ENCODE data around the gene TARS2.

The TARS2 gene

DNA sequence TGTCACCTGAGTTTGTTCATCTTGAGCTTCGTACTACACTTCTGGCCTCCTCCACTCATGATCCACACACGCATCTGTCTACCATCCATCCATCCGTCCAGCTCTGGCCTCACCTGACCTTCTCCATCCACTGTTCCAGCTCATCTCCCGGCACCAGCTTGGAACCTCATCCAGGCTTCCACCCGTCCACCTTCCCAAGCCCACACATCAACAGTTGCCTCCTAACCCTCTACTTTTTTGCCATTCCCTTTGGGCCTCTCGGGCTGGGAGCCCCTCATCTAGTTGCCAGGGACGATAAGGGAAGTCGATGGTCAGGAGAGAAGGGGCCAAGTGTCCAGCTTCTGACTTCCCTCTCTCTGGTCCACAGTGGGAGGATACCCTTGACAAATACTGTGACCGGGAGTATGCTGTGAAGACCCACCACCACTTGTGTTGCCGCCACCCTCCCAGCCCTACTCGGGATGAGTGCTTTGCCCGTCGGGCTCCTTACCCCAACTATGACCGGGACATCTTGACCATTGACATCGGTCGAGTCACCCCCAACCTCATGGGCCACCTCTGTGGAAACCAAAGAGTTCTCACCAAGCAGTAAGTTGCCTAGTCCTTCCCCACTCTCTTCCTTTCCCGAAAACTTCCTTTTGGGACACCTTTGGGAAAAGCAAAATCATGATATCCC is 24.9 kb downstream of the TARS2 start:
- no peak for TF ChIP-seq POLR2AphosphoS5 (IDR thresholded peaks at IDR 0.05; ENCODE audit: borderline replicate concordance, low read depth, low read length)
- no peak for DNase-seq (ENCODE audit: low read depth, low spot score)
- H3K9ac ChIP-seq (ENCODE audit: insufficient read length) = no peak overlapping the region
- no peaks in the 10 kb centered on the region for H3K9me3 ChIP-seq (ENCODE audit: low read depth, low read length)
- no peaks in the 10 kb centered on the region for H3K36me3 ChIP-seq (ENCODE audit: insufficient read depth, low read length)
- no peak overlapping the region for H3K27ac ChIP-seq
- H3K4me3 ChIP-seq = no peak overlapping the region

DNA sequence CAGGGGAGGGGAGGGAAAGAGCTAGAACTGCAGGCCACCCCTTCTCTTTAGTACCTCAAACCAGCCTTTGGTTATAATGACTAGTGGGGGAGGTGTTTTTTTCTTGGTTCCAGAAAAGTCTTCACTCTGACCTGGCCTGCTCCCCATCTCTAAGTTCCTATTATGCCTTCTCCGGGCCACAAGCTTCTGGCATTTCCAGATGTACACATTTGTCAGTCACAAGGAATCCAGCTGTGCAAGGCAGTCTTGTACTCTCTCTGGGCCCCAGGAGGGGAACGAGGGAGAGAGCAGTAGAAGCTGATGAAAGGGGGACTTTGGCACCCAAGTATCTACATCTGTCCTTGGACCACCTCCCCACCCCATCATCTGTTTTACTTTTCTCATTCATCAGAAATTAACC is 25.6 kb downstream of the TARS2 start:
- H3K4me3 ChIP-seq = no peak overlapping the region
- no peak overlapping the region for H3K27ac ChIP-seq
- H3K36me3 ChIP-seq (ENCODE audit: insufficient read depth, low read length) = no peaks in the 10 kb centered on the region
- H3K9ac ChIP-seq (ENCODE audit: insufficient read length) = no peak overlapping the region
- H3K9me3 ChIP-seq (ENCODE audit: low read depth, low read length) = no peaks in the 10 kb centered on the region
- TF ChIP-seq FOXP2 (optimal IDR thresholded peaks at IDR 0.05; ENCODE audit: control extremely low read depth, extremely low read length, insufficient read depth) = no peak
- TF ChIP-seq POLR2AphosphoS5 (IDR thresholded peaks at IDR 0.05; ENCODE audit: borderline replicate concordance, low read depth, low read length) = no peak
- DNase-seq (ENCODE audit: low read depth, low spot score) = no peak

DNA sequence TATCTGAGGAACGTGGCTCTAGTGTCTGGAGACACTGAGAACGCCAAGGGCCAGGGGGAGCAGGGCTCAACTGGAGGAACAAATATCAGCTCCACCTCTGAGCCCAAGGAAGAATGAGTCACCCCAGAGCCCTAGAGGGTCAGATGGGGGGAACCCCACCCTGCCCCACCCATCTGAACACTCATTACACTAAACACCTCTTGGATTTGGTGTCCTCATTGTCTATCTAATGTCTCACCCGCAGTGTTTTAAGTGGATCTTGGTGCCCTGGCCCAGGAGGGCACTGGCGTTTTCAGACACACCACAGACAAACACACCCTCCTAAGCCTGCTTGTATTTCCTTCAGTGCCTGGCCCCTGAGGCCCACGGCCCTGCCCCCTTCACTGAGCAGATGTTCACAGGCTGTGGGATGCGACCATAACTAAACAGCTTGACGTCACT is 26.2 kb downstream of the TARS2 start:
- no peak for DNase-seq (ENCODE audit: low read depth, low spot score)
- H3K27ac ChIP-seq = no peak overlapping the region
- TF ChIP-seq FOXP2 (optimal IDR thresholded peaks at IDR 0.05; ENCODE audit: control extremely low read depth, extremely low read length, insufficient read depth) (no peak), POLR2AphosphoS5 (IDR thresholded peaks at IDR 0.05; ENCODE audit: borderline replicate concordance, low read depth, low read length) (no peak), EZH2 (IDR thresholded peaks at IDR 0.05) (no peak)

DNA sequence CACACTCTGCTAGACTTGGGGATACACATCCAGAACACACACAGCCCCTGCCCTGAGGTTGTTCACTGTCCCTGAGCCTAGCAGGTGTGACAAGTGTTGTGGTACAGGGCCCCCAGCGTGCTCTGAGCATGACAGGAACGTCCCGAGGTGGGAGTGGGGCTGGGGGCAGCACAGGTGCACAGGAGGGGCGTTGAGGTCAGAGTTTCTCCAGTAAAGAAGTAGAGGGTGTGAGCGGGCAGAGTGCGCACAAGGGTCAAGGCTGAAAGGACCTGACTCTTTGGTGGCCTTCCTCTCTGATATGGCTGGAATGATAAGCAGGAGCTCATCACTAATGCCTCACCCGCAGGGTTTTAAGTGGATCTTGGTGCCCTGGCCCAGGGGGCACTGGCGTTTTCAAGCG is 27.0 kb downstream of the TARS2 start:
- no peak overlapping the region for H3K9ac ChIP-seq (ENCODE audit: insufficient read length)
- TF ChIP-seq POLR2AphosphoS5 (IDR thresholded peaks at IDR 0.05; ENCODE audit: borderline replicate concordance, low read depth, low read length) (no peak), EZH2 (IDR thresholded peaks at IDR 0.05) (no peak), FOXP2 (optimal IDR thresholded peaks at IDR 0.05; ENCODE audit: control extremely low read depth, extremely low read length, insufficient read depth) (no peak)
- H3K9me3 ChIP-seq (ENCODE audit: low read depth, low read length) = no peaks in the 10 kb centered on the region
- no peak overlapping the region for H3K27ac ChIP-seq
- no peak overlapping the region for H3K4me3 ChIP-seq
- no peak for DNase-seq (ENCODE audit: low read depth, low spot score)
- no peaks in the 10 kb centered on the region for H3K36me3 ChIP-seq (ENCODE audit: insufficient read depth, low read length)

More for the DNA sequence above, 26.2 kb downstream of the TARS2 start:
- Histone ChIP-seq H3K4me3 (no peak overlapping the region), H3K9me3 (ENCODE audit: low read depth, low read length) (no peaks in the 10 kb centered on the region), H3K9ac (ENCODE audit: insufficient read length) (no peak overlapping the region), H3K36me3 (ENCODE audit: insufficient read depth, low read length) (no peaks in the 10 kb centered on the region)

DNA sequence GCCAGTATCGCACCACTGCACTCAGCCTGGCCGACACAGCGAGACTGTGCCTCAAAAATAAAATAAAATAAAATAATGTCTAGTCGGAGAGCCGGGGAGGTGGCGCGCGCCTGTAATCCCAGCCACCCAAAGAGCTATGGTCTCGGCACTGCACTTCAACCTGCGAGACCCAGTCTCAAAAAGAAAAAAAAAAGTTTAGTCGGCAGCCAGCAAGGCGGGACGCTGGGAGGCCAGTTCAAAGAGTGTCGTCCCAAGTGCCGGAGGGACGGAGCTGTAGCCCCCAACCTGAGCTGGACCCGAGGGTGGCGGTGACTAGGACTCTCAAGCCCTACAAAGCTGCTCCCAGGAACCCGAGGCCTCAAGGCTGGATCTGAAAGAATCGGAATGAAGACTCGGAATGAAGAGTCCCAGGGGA is 27.7 kb downstream of the TARS2 start:
- H3K4me3 ChIP-seq = peak overlapping the region; percentile 79
- TF ChIP-seq POLR2AphosphoS5 (IDR thresholded peaks at IDR 0.05; ENCODE audit: borderline replicate concordance, low read depth, low read length) = no peak
- no peak for TF ChIP-seq EZH2 (IDR thresholded peaks at IDR 0.05)
- TF ChIP-seq FOXP2 (optimal IDR thresholded peaks at IDR 0.05; ENCODE audit: control extremely low read depth, extremely low read length, insufficient read depth) = no peak
- H3K9ac ChIP-seq (ENCODE audit: insufficient read length) = no peak overlapping the region
- H3K27ac ChIP-seq = no peak overlapping the region
- H3K9me3 ChIP-seq (ENCODE audit: low read depth, low read length) = no peaks in the 10 kb centered on the region
- no peaks in the 10 kb centered on the region for H3K36me3 ChIP-seq (ENCODE audit: insufficient read depth, low read length)
- no peak for DNase-seq (ENCODE audit: low read depth, low spot score)

DNA sequence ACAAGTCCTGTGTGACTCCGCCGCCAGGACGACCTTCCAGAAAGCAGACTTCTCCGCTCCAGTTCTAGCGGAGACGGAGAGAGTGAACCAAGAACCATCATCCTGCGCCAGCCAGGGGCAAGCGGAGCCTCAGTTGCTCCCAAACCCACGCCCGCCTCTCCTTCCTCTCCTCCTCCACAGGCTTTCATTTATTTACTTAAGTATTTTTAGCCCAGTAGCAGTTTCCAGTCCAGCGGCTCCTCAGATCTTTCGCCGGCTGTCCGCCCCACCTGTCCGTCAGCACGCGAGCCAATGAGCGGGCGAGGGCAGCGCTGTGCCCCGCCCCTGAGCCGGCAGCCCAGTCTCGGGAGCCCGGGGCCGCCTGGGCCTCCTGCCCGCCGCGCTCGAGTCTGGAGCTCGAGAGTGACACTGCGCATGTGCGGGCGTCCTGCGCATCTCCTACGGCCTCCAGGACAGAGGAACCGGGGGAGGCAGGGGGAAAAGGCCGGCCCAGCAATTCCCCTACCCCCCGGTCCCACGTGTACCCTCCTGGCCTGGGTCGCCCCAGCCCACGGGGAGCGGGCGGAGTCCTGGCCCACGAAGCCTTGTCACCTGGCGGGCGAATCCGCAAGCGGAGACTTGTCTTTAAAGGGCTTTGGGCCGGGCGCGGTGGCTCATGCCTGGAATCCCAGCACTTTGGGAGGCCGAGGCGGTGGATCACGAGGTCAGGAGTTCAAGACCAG is 28.3 kb downstream of the TARS2 start, which contains the start of gene FALEC:
Gene FALEC (plus strand): TSS at position 425 of the 722 bp plus-strand sequence.
- Histone ChIP-seq H3K27ac (no peak within 1 kb of the TSS), H3K36me3 (ENCODE audit: insufficient read depth, low read length) (no peaks in the 10 kb centered on the region), H3K4me3 (peak within 1 kb of the TSS; percentile 79), H3K9me3 (ENCODE audit: low read depth, low read length) (no peaks in the 10 kb centered on the region), H3K9ac (ENCODE audit: insufficient read length) (peak within 1 kb of the TSS; percentile 55)
- no peak for DNase-seq (ENCODE audit: low read depth, low spot score)
- TF ChIP-seq EZH2 (IDR thresholded peaks at IDR 0.05) (no peak), POLR2AphosphoS5 (IDR thresholded peaks at IDR 0.05; ENCODE audit: borderline replicate concordance, low read depth, low read length) (peak; percentile 71; the same call in 1 of the 2 replicates)

DNA sequence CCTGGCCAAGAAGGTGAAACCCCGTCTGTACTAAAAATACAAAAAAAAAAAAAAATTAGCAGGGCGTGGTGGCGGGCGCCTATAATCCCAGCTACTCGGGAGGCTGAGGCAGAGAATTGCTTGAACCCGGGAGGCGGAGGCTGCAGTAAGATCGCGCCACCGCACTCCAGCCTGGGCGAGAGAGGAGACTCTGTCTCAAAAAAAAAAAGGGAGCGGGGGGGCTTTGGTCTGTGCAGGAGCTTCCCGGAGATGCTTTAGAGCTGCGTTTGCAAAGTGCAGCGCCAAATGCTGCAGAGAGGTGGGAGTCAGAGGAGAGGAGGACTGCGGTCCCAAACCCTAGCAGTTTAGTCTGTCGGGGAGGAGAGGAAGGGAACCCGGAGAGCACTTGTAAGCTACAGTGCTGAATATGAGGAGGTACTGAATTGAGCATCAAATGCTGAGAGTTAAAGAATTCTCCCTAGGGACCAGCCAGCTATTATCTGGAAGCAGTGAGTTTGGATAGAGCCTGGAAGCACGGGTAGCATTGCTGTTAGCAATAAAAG is 28.9 kb downstream of the TARS2 start:
- no peak overlapping the region for H3K27ac ChIP-seq
- DNase-seq (ENCODE audit: low read depth, low spot score) = no peak

DNA sequence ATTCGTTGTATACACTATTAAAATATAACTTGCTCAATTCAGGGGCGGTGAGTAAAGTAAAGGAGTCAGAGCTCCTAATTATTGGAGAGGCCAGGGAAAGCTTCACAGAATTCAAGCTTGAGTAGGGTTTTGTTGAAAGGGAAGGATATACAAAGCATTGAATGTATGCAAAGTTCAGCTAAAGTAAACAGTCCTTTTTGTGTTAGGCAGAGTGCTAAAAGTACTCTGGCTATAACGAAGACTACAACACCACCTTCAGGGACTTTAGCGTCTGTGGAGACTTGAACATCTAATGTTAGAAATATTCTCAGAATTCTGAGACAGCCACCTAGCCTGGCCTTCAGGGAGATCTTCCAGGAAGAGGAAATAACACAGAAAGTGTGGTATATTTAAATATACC is 29.4 kb downstream of the TARS2 start:
- no peak overlapping the region for H3K27ac ChIP-seq

More for the DNA sequence above, 28.9 kb downstream of the TARS2 start:
- peak overlapping the region; percentile 79 for H3K4me3 ChIP-seq
- peak overlapping the region; percentile 55 for H3K9ac ChIP-seq (ENCODE audit: insufficient read length)
- no peaks in the 10 kb centered on the region for H3K9me3 ChIP-seq (ENCODE audit: low read depth, low read length)
- no peaks in the 10 kb centered on the region for H3K36me3 ChIP-seq (ENCODE audit: insufficient read depth, low read length)
- TF ChIP-seq EZH2 (IDR thresholded peaks at IDR 0.05) (no peak), POLR2AphosphoS5 (IDR thresholded peaks at IDR 0.05; ENCODE audit: borderline replicate concordance, low read depth, low read length) (no peak), FOXP2 (optimal IDR thresholded peaks at IDR 0.05; ENCODE audit: control extremely low read depth, extremely low read length, insufficient read depth) (no peak)

More for the DNA sequence above, 29.4 kb downstream of the TARS2 start:
- Histone ChIP-seq H3K9me3 (ENCODE audit: low read depth, low read length) (no peaks in the 10 kb centered on the region), H3K9ac (ENCODE audit: insufficient read length) (no peak overlapping the region), H3K4me3 (peak overlapping the region; percentile 79), H3K36me3 (ENCODE audit: insufficient read depth, low read length) (no peaks in the 10 kb centered on the region)
- no peak for DNase-seq (ENCODE audit: low read depth, low spot score)
- no peak for TF ChIP-seq FOXP2 (optimal IDR thresholded peaks at IDR 0.05; ENCODE audit: control extremely low read depth, extremely low read length, insufficient read depth)
- no peak for TF ChIP-seq POLR2AphosphoS5 (IDR thresholded peaks at IDR 0.05; ENCODE audit: borderline replicate concordance, low read depth, low read length)
- TF ChIP-seq EZH2 (IDR thresholded peaks at IDR 0.05) = no peak

Measured in SK-N-MC (cell line).